H1 (cell line): ENCODE data around the gene UNC13C. TPM values are rescaled to one million over a fixed set of nuclear protein-coding genes. Genes with fewer than 3 reads are reported as not detected.

Source experiments
- CBX5 ChIP-seq: fragments of 300-800, 300-1000 bp; sonication (generic); IDR thresholded peaks from 2 replicates; pipeline ENCODE4 v1.7.1; 2016; ENCODE audit warnings: antibody characterized with exemption, low read length, low read depth
- HDAC2 ChIP-seq, 2 experiments: fragments of 300-600 bp in 1 of 2; sonication (generic) in 1 of 2; IDR thresholded peaks; 2 replicates each; pipeline ENCODE4 v1.6.1; 2011 to 2012; ENCODE audit warnings: low read depth in 2 of 2, low read length in 2 of 2, mild to moderate bottlenecking in 2 of 2, moderate library complexity in 2 of 2, borderline replicate concordance in 1 of 2, inconsistent platforms in 1 of 2
- RAD21 ChIP-seq, 2 experiments: IDR thresholded peaks in 1 of 2; conservative IDR thresholded peaks in 1 of 2; 2 replicates each; pipeline ENCODE4 v1.6.1; 2011; ENCODE audit warnings: low read depth in 2 of 2, low read length in 2 of 2, improper control_type of control experiment in 1 of 2, inconsistent platforms in 1 of 2, mild to moderate bottlenecking in 1 of 2, moderate library complexity in 1 of 2
- polyA plus RNA-seq, 7 experiments: library from polyadenylated mRNA; depleted of rRNA in 3 of 7; stranded (reverse) in 5 of 7; unstranded in 2 of 7; fragments of >200 nt in 5 of 7; fragments of 200-250 nt in 2 of 7; gene quantifications; 1 replicate in 5 of 7; 2 replicates in 1 of 7; 4 replicates in 1 of 7; pipeline versions ENCODE4 v1.2.1 to v1.2.3, GENCODE V29; 2011 to 2013; ENCODE audit warnings: missing spikeins in 2 of 7, mixed read lengths in 2 of 7
- total RNA-seq: library from RNA; stranded (reverse); fragmentation: NEBNext Ultra II Directional; extraction: Animal tissue kit (Norgen Biotek cat#: 25700); gene quantifications from 2 replicates; pipeline ENCODE4 v1.2.1, GENCODE V29; 2021

The UNC13C gene
- total and polyA plus RNA-seq, 2 of the 8 experiments (the other 6 are each of a cell fraction or from before 2014, with no cell fraction given), result 0.02 to 0.13 TPM

DNA sequence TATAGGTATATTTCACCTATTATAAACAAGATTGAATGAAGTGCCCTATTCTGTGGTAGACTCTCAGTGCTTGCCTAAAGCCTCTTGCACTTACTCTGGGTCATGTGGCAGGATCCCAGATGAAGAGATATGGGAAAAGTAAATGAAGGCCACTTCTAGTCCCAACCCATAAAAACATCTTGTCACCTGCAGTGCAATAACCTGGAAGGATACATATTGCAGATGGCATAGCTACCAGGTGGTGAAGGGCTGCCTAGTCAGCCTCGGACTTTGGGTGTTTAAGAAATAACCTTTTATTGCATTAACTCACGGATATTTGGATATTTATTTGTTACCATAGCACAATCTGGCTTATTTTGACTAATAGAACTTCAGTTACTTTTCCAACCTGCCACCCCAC, 367.1 kb downstream of the UNC13C start (continued):
- TF ChIP-seq CBX5 (no peak), RAD21 (IDR thresholded peaks at IDR 0.05 in 1 of 2, conservative IDR thresholded peaks at IDR 0.05 in 1 of 2; ENCODE audit: low read depth in 2 of 2, low read length in 2 of 2) (no peak), HDAC2 (IDR thresholded peaks at IDR 0.05; ENCODE audit: borderline replicate concordance in 1 of 2, low read depth in 2 of 2, low read length in 2 of 2) (no peak)
